ENCODE measurements around the gene KRT17. TPM values are rescaled to one million over a fixed set of nuclear protein-coding genes. Genes with fewer than 3 reads are reported as not detected.

Gene KRT17
- total RNA-seq, 3 donors from 2014 or later (not counting 1 experiment from before 2014, with no cell fraction given): not detected

DNA sequence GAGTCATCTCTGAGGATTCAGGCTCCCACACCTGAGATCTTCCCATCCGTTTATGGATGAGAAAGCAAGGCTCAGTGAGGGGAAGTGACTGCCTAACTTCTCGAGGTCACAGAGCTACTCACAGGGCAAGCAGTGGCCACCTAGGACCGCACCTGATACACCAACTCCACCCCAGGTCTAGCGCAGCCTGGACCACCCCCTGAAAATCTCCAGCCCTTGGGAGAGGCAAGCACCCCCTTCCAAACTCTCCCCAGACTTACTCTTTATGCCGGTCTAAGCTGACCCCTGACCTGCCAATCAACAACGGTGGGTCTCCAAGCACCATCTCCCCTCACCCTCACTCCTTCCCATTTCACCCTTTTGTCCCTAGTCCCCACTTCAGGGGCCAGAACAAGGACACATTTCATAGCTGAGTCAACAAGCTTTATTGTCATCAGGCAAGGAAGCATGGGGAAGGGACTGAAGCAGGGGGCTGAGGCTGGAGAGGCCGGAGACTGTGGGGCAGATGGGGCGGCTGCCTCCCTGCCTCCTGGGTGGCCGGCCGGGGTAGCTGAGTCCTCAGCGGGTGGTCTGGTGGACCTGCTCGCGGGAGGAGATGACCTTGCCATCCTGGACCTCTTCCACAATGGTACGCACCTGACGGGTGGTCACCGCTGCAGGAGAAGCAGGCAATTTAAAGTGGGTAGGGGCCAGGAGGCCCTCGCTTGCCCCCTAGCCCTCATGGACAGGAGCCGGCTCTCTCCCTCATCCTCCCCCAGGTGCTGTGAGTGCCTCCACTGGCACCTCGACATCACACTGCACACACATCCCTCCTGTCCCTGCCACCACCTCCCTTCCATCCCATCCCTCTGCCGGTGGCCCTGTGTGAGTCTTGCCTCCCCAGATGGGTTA is 5.1 kb downstream of the KRT17 start:
- Histone ChIP-seq H3K27me3 (ENCODE audit: control insufficient read depth, insufficient read depth, low read length) (no peaks in the 10 kb centered on the region), H3K9me3 (ENCODE audit: control insufficient read depth, insufficient read depth, low read length) (no peaks in the 10 kb centered on the region), H3K36me3 (ENCODE audit: control insufficient read depth, insufficient read depth, low read length) (no peaks in the 10 kb centered on the region), H3K4me1 (ENCODE audit: control insufficient read depth, insufficient read depth, low read length) (no peaks in the 10 kb centered on the region), H3K4me3 (ENCODE audit: low read length) (no peak overlapping the region), H3K27ac (ENCODE audit: low read length) (no peak overlapping the region)
- H3K9me3 Mint-ChIP-seq: no peaks in the 10 kb centered on the region
- no peaks in the 10 kb centered on the region for H3K27me3 Mint-ChIP-seq (ENCODE audit: low read depth in 2 of 2)
- H3K27ac Mint-ChIP-seq: no peak overlapping the region
- no peak for ATAC-seq
- TF ChIP-seq, protein P1, sequence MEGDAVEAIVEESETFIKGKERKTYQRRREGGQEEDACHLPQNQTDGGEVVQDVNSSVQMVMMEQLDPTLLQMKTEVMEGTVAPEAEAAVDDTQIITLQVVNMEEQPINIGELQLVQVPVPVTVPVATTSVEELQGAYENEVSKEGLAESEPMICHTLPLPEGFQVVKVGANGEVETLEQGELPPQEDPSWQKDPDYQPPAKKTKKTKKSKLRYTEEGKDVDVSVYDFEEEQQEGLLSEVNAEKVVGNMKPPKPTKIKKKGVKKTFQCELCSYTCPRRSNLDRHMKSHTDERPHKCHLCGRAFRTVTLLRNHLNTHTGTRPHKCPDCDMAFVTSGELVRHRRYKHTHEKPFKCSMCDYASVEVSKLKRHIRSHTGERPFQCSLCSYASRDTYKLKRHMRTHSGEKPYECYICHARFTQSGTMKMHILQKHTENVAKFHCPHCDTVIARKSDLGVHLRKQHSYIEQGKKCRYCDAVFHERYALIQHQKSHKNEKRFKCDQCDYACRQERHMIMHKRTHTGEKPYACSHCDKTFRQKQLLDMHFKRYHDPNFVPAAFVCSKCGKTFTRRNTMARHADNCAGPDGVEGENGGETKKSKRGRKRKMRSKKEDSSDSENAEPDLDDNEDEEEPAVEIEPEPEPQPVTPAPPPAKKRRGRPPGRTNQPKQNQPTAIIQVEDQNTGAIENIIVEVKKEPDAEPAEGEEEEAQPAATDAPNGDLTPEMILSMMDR (IDR thresholded peaks at IDR 0.05): no peak
- intact Hi-C loops (cut with micrococcal nuclease): no loop called here
- DNase-seq: no peak
- H3K4me3 Mint-ChIP-seq: no peak overlapping the region
- H3K36me3 Mint-ChIP-seq: no peaks in the 10 kb centered on the region
- H3K4me1 Mint-ChIP-seq: no peaks in the 10 kb centered on the region
- 81% methylated on average over 17 of the region's 20 CpGs for WGBS (ENCODE audit: insufficient coverage)

DNA sequence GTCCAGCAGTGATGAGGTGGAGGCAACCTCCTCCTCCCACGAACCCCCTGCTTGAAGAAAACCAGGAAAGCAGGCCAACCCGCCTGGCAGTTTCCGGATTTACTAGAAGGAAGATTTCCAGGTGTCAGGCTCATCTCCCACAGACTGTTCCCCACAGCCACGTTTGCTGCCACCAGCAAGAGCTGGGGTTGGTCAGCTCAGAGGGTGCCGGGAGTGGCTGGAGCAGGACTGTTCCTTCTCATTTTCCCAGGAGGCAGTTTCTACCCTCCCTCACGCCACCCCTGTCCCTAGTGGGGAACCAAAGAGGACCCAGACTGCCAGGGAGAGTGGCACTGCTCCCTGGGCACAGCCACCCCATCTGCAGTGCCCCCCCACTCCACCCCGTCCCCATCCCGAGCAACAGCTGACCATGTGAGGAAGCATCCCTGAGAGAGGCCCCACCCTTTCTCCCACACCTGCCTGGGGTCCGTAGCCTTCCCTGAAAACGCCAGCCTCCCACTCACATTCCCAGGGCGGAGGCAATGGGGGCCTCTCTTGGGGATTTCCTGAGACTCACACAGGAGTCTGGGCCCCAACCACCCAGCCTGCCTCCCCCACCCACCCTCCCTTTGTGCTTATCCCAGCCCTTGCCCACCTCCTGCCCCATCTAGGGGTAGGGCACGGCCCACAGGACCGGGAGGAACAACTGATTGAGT is 5.9 kb downstream of the KRT17 start:
- WGBS (ENCODE audit: insufficient coverage): 61% methylated on average over 13 of the region's 13 CpGs

DNA sequence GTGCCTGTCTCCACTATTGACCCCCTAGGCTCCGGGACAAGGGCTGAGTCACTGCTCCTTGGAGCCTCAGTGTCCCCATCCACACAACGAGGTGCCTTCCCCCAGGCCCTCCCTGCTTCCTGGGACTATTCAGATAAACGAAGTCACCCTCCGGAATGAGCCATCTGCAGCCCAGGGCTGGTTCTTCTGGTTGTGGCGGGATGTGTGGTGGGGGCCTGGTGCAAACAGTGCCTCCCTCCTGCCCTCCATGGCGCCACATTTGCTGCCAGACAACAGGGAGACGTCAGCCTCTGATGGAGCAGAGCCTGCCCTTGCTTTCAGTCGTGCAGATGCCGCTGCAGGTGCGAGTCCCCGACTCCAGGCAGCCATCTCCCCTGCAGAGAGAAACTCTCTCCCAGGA is 6.7 kb downstream of the KRT17 start:
- no peaks in the 10 kb centered on the region for H3K27me3 ChIP-seq (ENCODE audit: control insufficient read depth, insufficient read depth, low read length)
- Mint-ChIP-seq H3K27me3 (ENCODE audit: low read depth in 2 of 2) (no peaks in the 10 kb centered on the region), H3K4me1 (no peaks in the 10 kb centered on the region), H3K36me3 (no peaks in the 10 kb centered on the region), H3K4me3 (no peak overlapping the region), H3K27ac (no peak overlapping the region), H3K9me3 (no peaks in the 10 kb centered on the region)
- H3K27ac ChIP-seq (ENCODE audit: low read length): no peak overlapping the region
- no peak overlapping the region for H3K4me3 ChIP-seq (ENCODE audit: low read length)
- WGBS (ENCODE audit: insufficient coverage): 79% methylated on average over 11 of the region's 11 CpGs
- intact Hi-C loops (cut with micrococcal nuclease): no loop called here
- DNase-seq (no peak), ATAC-seq (no peak)
- TF ChIP-seq, protein P1 (IDR thresholded peaks at IDR 0.05): no peak
- H3K9me3 ChIP-seq (ENCODE audit: control insufficient read depth, insufficient read depth, low read length): no peaks in the 10 kb centered on the region
- H3K4me1 ChIP-seq (ENCODE audit: control insufficient read depth, insufficient read depth, low read length): no peaks in the 10 kb centered on the region
- H3K36me3 ChIP-seq (ENCODE audit: control insufficient read depth, insufficient read depth, low read length): no peaks in the 10 kb centered on the region

More for the DNA sequence above, 5.9 kb downstream of the KRT17 start:
- H3K27ac ChIP-seq (ENCODE audit: low read length): no peak overlapping the region
- H3K4me1 ChIP-seq (ENCODE audit: control insufficient read depth, insufficient read depth, low read length): no peaks in the 10 kb centered on the region
- no peaks in the 10 kb centered on the region for H3K27me3 ChIP-seq (ENCODE audit: control insufficient read depth, insufficient read depth, low read length)
- TF ChIP-seq, protein P1 (IDR thresholded peaks at IDR 0.05): no peak
- no peak overlapping the region for H3K4me3 ChIP-seq (ENCODE audit: low read length)
- no peaks in the 10 kb centered on the region for H3K36me3 ChIP-seq (ENCODE audit: control insufficient read depth, insufficient read depth, low read length)
- DNase-seq (no peak), ATAC-seq (no peak)
- H3K36me3 Mint-ChIP-seq: no peaks in the 10 kb centered on the region
- H3K9me3 ChIP-seq (ENCODE audit: control insufficient read depth, insufficient read depth, low read length): no peaks in the 10 kb centered on the region
- H3K27me3 Mint-ChIP-seq (ENCODE audit: low read depth in 2 of 2): no peaks in the 10 kb centered on the region
- no peak overlapping the region for H3K4me3 Mint-ChIP-seq
- no peaks in the 10 kb centered on the region for H3K4me1 Mint-ChIP-seq
- intact Hi-C loops (cut with micrococcal nuclease): no loop called here
- H3K9me3 Mint-ChIP-seq: no peaks in the 10 kb centered on the region
- H3K27ac Mint-ChIP-seq: no peak overlapping the region
